Epithelial cell of proximal tubule (primary cell): ENCODE data around the gene DCST2. TPM values are rescaled to one million over a fixed set of nuclear protein-coding genes. Genes with fewer than 3 reads are reported as not detected.
A peak's percentile ranks its signal among the peaks of the same experiment; 100 is the strongest.

Experiments used
- DNase-seq: peaks from one replicate; pipeline ENCODE4 v3.0.0-alpha.2; 2011; ENCODE audit warnings: low read depth
- H3K4me3 ChIP-seq: 2 replicates; pipeline ENCODE4 v1.5.1; 2011; ENCODE audit warnings: low read depth, mild to moderate bottlenecking, low read length
- total RNA-seq: library from RNA; depleted of rRNA; stranded (reverse); fragments of >200 nt; gene quantifications from 2 replicates; pipeline ENCODE4 v1.2.3, GENCODE V29; 2015
- TF ChIP-seq, protein P1 (sequence below): conservative IDR thresholded peaks from 2 replicates; pipeline ENCODE4 v1.5.1; 2012; ENCODE audit warnings: low read depth, mild to moderate bottlenecking, low read length

The DCST2 gene
- total RNA-seq, 1 donor from 2014 or later: 0.12 TPM

DNA sequence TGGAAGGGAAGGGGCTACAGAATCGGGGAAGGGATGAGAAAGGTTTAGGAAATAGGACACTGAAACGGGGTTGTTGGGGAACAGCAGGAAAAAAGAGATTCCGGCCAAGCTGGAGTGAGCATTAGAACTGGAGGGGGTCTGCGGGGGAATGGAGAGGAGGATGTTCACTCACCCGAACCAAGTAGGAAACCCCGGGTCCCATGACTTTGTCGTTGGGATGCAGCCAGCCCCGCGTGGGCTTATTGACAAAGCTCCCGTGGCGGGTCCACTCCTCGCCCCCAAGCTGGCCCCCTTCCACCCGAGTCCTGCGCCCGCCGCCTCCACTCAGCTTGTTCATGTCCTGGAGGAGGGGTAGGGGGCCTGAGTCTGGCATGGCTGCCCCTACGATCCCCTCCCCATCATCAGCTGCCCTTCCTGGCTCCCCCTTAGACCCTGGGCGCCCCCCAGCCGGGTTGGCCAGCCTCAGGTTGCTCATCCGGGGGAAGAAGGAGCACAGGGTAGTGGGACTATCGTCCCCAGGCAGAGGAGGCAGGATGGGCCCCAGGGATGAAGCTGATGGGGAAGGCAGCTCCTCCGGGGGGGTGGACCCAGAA lies 63.6 kb downstream of the DCST2 start:
- TF ChIP-seq, protein P1, sequence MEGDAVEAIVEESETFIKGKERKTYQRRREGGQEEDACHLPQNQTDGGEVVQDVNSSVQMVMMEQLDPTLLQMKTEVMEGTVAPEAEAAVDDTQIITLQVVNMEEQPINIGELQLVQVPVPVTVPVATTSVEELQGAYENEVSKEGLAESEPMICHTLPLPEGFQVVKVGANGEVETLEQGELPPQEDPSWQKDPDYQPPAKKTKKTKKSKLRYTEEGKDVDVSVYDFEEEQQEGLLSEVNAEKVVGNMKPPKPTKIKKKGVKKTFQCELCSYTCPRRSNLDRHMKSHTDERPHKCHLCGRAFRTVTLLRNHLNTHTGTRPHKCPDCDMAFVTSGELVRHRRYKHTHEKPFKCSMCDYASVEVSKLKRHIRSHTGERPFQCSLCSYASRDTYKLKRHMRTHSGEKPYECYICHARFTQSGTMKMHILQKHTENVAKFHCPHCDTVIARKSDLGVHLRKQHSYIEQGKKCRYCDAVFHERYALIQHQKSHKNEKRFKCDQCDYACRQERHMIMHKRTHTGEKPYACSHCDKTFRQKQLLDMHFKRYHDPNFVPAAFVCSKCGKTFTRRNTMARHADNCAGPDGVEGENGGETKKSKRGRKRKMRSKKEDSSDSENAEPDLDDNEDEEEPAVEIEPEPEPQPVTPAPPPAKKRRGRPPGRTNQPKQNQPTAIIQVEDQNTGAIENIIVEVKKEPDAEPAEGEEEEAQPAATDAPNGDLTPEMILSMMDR: no peak
- DNase-seq: no peak
- peak overlapping the region; percentile 54 for H3K4me3 ChIP-seq

DNA sequence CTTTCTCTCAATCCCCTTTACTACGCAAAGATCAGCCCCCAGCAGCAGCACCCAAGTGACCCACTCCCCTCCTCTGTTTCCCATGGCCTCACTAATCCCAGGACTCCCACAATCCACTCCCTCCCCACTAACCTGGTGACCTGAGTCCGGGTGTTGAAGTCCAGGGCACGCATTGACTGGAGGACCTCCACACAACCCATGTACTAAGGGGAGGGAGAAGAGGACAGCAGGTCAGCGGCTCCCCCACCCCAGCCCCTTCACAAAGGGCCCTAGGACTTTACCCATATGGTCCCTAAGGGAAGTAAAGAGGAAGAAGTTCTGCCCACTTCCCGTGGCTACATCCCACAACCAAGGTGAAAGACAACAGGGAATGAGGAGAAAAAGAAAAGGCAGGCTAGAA lies 64.3 kb downstream of the DCST2 start:
- DNase-seq: no peak
- H3K4me3 ChIP-seq: peak overlapping the region; percentile 54
- TF ChIP-seq, protein P1: no peak

DNA sequence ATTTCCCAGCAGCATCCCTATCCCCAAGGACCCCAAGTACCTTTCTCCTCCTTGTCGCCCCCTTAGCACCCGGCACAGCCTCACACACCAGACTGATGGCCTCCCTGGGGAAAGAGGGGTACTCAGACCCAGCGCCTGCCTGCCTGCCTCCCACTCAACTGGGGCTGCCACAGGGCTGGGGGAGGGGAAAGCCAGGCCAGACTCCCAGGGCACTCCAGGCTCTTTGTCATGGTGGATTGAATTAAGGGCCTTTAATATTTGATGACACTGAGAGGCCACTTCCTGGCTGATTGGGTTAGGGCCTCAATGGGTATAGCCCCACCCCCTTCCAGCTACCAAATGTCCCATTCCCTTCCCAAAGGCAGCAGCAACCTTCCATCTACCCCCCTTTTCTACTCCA lies 64.8 kb downstream of the DCST2 start:
- peak overlapping the region; percentile 54 for H3K4me3 ChIP-seq
- TF ChIP-seq, protein P1: no peak

More for the DNA sequence above, 64.8 kb downstream of the DCST2 start:
- DNase-seq: no peak

Other genes with a start within 250 kb of the DCST2 start
- under 0.01 TPM in 1 of 2 replicates, not detected in the other for gene KCNN3, start 163.5 kb downstream of the DCST2 start, total RNA-seq
- 11.8 and 13.2 TPM in 2 replicates for gene PMVK, start 97.1 kb downstream of the DCST2 start, total RNA-seq
- gene PBXIP1, start 77.7 kb downstream of the DCST2 start, total RNA-seq: 23.4 and 49.6 TPM in 2 replicates
- gene PYGO2, start 72.0 kb downstream of the DCST2 start, total RNA-seq: 16.0 and 23.7 TPM in 2 replicates
- 131 and 155 TPM in 2 replicates for gene SHC1, start 63.0 kb downstream of the DCST2 start, total RNA-seq
- gene CKS1B, start 59.1 kb downstream of the DCST2 start, total RNA-seq: 289 and 358 TPM in 2 replicates
- gene FLAD1, start 50.4 kb downstream of the DCST2 start, total RNA-seq: 41.9 and 67.5 TPM in 2 replicates
- gene LENEP, start 40.2 kb downstream of the DCST2 start, total RNA-seq: not detected in 2 replicates
- gene ZBTB7B, start 31.0 kb downstream of the DCST2 start, total RNA-seq: 20.4 and 20.7 TPM in 2 replicates
- gene DCST1, start within 50 bp of the DCST2 start, total RNA-seq: not detected in 2 replicates
- gene ADAM15, start 17.5 kb upstream of the DCST2 start, total RNA-seq: 164 and 266 TPM in 2 replicates
- gene EFNA4, start 30.0 kb upstream of the DCST2 start, total RNA-seq: 10.8 and 24.9 TPM in 2 replicates
- 1.7 and 2.8 TPM in 2 replicates for gene EFNA3, start 45.1 kb upstream of the DCST2 start, total RNA-seq
- gene EFNA1, start 94.1 kb upstream of the DCST2 start, total RNA-seq: 26.3 and 45.3 TPM in 2 replicates
- gene SLC50A1, start 102.1 kb upstream of the DCST2 start, total RNA-seq: 32.7 and 37.7 TPM in 2 replicates
- 28.6 and 77.8 TPM in 2 replicates for gene DPM3, start 106.8 kb upstream of the DCST2 start, total RNA-seq
- gene KRTCAP2, start 139.5 kb upstream of the DCST2 start, total RNA-seq: 170 and 193 TPM in 2 replicates
- gene TRIM46, start 140.1 kb upstream of the DCST2 start, total RNA-seq: 3.4 and 9.4 TPM in 2 replicates
- gene THBS3, start 174.1 kb upstream of the DCST2 start, total RNA-seq: 4.9 and 13.2 TPM in 2 replicates
- 75.2 and 132 TPM in 2 replicates for gene MTX1, start 174.9 kb upstream of the DCST2 start, total RNA-seq
- 10.8 and 15.9 TPM in 2 replicates for gene ENTREP3, start 221.7 kb upstream of the DCST2 start, total RNA-seq
- gene SCAMP3, start 228.6 kb upstream of the DCST2 start, total RNA-seq: 61.8 and 89.7 TPM in 2 replicates
- 20.7 and 43.7 TPM in 2 replicates for gene CLK2, start 239.7 kb upstream of the DCST2 start, total RNA-seq
- 0.72 and 8.1 TPM in 2 replicates for gene HCN3, start 243.7 kb upstream of the DCST2 start, total RNA-seq